SW 1271 (cell line): ENCODE data around the gene TUB.

Experiments
- DNase-seq, 2 experiments: peaks; one replicate each; lab custom pipeline; 2025; lab: John Stamatoyannopoulos, UW

The TUB gene

DNA sequence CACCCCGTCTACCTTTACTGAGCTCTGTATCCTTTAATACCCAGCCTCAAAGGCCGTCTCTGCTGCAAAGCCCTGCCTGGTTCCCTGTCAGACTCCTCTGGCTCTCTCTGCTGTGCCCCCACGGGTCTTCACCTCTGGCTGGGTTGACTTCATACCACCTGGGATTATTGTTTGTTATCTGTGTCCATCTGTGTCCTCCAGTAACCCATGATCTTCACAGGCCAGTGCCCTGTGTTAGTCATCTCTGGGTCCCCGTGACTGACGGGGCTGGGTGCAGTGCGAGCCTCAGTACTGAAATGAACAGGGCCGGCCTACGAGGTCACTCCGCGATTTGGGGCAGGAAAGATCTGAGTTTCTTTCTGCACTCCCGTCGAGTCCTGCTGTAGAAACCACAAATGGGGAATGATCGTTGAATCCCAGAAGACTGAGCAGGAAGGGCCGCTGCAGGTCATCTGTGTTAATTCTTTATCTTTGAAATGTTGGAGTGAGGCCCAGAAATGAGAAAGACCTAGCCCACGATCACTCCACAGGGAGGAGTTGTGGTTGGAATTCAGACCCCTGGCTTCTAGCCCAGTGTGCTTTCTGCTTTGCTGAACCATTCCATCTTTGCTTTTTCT is 12.3 kb upstream of the TUB start:
- DNase-seq: no peak

GRCh38 chr11:8069771-8070170 is 11.2 kb upstream of the TUB start:
- DNase-seq: no peak

DNA sequence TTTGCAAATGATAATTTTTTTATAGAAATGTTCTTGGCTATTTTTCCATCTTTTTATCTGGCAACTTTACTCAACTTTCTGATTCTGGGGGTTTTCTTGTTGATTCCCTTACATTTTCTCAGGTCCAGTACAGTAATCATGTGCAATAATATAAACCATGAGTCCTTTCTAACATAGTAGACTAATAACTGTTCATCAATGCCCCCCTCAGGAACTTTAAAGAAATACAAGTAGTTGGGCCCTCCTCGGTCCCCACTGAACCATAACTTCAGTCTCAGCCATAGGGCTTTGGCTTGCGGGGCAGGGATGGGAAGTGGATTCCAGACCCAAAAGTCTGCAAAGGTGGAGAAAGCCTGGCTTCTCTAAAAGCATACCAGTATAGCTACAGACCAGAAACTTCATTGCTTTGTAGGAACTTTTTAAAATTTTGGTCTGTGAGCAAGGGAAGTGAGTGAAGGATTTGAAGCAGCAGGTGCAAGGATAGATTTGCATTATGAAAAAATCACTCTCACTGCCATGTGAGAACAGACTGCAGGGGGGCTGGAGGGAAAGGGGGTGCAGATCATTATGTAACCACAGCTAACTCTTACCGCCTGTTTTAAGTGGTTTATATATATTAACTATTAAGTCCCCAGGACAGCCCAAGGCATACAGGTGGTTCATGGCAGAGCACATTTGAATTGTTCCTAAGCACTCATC is 10.4 kb upstream of the TUB start:
- peak in 1 of 2 experiments; percentile 27 for DNase-seq

DNA sequence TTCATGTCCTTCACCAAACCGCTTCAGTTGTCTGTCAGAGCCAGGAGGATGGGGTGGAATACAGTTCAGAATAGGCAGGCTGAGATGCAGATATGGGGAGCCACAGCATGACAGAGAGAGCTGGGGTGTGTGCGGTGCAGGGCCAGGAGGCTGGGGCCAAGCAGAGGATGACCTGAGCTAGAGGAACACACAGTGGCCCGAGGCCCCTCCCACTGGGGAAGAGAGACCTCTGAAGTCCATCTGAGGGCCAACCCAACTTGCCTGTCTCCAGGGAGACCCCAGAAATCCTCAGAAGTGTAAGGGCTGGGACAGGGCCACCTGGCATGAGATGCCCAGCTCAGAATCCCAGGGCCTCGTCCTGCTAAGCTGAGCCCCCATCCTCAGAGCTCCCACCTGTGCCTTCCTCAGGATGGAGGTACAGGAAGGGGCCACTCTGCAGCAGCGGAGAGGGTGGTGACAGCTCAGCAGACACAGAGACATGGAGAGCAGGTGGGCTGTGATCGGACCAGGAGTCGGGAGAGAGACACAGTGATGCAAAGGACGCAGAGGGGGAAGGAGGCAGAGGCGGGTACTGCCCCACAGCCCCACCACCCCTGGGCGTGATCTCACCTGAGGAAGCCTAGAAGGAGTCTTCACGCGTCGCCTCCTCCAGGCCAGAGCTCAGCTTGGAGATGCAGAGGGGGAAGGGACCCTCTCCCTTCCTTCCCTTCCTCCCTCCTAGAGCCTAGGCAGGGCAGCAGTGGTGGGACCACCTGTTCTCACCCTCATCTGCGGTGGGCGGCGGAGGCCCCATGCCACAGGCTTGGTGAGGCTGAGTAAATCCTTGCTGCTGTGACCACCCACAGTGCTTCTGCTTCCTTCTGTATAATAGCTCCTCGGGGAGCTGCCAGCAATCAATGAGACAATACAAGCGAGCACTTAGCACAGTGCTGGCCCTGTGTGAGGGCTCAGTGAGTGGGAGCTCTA is 9.1 kb upstream of the TUB start:
- DNase-seq: no peak

GRCh38 chr11:8075119-8075726 is 5.8 kb upstream of the TUB start:
- DNase-seq: no peak

GRCh38 chr11:8079111-8079675 is 1.8 kb upstream of the TUB start:
- no peak for DNase-seq

DNA sequence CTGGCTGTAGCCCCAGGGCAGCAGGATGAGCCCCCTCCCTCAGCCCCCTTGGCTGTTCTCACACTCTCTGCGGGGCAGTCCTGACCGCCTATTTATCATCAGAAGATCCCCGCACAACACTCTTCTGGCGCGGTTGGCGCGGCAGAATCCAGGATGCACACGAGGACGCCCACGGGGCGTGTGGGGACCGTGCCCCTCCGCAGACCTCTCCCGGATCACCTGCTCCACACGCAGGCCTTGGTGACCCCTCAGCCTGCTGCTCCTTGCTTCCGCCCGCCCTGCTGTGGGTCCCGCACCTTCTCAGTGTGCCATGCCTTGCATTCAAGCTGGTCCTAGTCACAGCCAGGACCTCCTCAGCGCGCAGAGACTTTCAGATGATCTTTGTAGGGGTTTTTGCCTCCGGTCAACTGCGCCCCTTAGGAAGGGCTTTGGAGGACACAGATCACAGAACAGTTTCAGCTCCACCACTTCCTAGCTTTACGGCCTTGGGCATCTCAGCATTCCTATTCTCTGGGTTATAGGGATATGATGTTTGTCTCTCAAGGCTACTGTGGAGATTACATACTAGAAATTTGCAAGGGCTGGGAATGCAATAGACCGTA is 841 bp upstream of the TUB start:
- no peak for DNase-seq

GRCh38 chr11:8081591-8082250 is 710 bp downstream of the TUB start:
- no peak for DNase-seq

- DNase-seq: no peak
These were observed 1.5 kb downstream of the TUB start for GRCh38 chr11:8082391-8083087.

DNA sequence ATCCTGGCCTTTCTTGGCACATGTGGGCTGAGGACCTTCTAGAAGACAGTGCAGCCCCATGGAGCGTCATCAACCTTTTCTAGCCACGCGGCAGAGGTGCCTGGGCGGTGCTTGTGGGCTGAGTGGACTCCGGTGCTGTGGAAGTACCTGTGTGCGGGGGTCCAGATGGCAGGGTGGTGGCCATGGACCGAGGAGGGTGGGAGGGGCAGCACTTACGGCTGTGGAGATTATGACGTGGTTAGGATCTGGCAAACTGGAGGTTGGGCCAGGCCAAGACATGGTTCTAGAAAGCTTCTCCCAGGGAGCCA is 2.0 kb downstream of the TUB start:
- DNase-seq: no peak

- no peak for DNase-seq
These were observed 2.9 kb downstream of the TUB start for GRCh38 chr11:8083871-8084281.

GRCh38 chr11:8084352-8084751 is 3.3 kb downstream of the TUB start:
- DNase-seq: no peak

DNA sequence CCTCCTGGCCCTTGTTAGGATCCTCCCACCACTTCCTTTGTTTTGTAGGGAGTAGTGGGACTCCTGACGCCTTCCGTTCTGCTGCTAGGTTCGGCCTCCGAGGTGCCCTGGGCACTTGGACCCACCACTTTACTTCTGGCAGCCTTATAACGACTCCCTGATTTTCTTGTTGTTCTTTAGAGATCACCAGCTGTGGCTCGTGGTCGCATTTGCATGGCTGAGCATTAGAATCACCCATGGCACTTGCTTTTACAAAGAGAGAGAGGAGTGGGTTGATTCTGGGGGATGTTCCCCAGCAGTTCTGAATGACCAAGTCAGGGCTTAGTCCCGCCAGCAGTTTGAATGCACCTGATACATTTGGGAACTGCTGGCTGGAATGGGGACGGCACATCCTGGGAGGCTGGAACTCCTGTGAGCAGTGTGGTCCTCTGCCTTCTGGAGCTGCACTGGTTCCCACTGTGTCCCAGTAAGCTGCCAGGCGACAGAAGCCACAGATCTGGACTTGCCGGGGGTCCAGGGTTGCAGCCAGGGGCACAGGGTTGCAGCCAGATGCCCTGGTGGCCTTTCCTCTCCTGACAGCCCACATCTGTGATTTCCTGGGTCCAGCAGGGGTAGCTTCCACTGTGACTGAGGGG is 4.1 kb downstream of the TUB start:
- DNase-seq: no peak

DNA sequence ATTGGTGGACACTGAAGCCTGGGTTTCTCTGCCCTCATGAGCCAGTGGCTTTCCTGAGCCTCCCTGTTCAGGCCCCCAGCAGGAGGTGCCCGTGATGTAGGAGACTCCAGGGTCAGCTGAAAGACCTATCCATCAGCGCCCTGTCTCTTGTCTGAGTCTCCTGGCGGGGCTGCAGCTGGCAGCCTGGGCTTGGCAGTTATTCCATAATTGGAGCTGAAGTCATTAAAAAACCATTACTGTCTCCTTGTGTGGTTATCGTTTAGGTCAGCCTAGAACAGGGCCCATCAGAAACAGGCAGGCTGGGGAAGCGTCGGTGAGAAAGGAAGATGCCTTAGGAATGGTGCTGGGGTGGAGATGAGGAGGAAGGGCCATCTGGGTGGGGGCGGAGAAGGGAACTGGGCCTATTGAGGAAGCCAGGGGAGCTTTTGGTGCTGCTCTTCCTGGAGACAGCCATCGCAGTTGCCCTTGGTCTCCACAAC is 5.0 kb downstream of the TUB start:
- DNase-seq: no peak

DNA sequence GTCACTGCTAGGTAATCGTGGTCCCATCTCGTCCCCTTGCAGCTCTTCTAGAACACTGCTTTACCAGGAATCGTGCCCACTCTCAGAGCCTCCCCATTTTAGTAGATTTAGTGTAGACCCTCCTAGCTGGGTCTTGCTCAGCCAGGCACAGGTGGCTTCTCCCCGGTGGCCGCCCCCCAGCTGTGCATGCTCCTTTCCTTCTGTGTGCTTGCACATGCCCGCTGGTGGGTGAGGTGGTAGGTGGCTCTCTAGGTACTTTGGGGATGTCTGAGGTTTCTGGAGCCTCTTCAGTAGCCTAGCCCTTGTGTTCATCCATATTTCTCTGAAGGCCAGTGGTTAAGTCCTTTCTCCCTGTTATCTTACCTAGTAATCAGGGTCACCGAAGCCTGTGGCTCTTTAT is 5.6 kb downstream of the TUB start:
- DNase-seq: no peak

GRCh38 chr11:8087185-8087584 is 6.2 kb downstream of the TUB start:
- no peak for DNase-seq

GRCh38 chr11:8087756-8088155 is 6.7 kb downstream of the TUB start:
- DNase-seq: no peak

DNA sequence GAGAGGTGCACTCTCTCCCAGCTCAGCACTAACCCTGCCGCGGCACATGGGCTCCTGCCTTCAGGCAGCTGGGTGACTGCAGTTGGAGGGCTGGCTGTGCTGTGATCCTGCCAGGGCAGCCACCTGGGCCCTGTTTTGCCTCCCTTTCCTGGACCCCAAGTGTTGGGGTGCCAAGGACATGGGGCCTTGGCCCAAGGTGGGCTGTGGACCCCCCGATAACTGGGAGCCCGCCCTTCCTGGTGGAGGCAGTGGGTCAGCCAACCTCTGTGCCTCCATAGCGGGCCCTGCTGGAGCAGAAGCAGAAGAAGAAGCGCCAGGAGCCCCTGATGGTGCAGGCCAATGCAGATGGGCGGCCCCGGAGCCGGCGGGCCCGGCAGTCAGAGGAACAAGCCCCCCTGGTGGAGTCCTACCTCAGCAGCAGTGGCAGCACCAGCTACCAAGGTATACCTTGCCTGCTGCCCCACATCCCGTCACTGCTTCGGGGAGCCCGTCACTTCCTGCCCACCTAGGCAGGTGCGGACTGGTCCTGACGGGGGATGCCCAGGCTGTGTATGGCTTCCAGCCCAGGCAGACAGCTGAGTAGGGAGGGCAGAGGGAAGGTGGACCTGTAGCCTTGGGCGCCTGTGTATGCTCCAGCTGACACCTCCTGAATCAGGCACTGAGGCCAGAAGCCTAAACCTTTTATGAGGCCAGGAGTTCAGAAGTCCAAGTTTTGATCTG is 8.9 kb downstream of the TUB start:
- no peak for DNase-seq

- peak in 1 of 2 experiments; percentile 11 for DNase-seq
These were observed 9.7 kb downstream of the TUB start for GRCh38 chr11:8090756-8091155.
